CD14-positive monocyte (primary cell): ENCODE results near the gene MSI2. TPM values are rescaled to one million over a fixed set of nuclear protein-coding genes. Genes with fewer than 3 reads are reported as not detected.
A peak's percentile ranks its signal among the peaks of the same experiment; 100 is the strongest.

Experiments
- DNase-seq, 3 donors: peaks; one replicate each; pipeline ENCODE4 v3.0.0-alpha.2; 2011 to 2022
- H2AFZ ChIP-seq: 2 replicates; pipeline ENCODE4 v1.6.0; 2012; ENCODE audit warnings: mild to moderate bottlenecking, low read depth, low read length, inconsistent platforms; ENCODE audit not compliant: insufficient read depth, poor library complexity, severe bottlenecking
- H3K27ac ChIP-seq, 2 donors: 1 replicate in 1 of 2; 2 replicates in 1 of 2; pipeline ENCODE4 v1.5.1; 2012 to 2013; ENCODE audit warnings: low read length in 2 of 2, control low read depth in 1 of 2, inconsistent platforms in 1 of 2, low read depth in 1 of 2, mild to moderate bottlenecking in 1 of 2
- H3K27me3 ChIP-seq, 2 donors: one replicate each; pipeline versions ENCODE4 v1.6.0 to v1.6.1; 2011 to 2013; ENCODE audit warnings: low read length in 2 of 2; ENCODE audit not compliant: control insufficient read depth in 2 of 2, insufficient read depth in 2 of 2
- H3K36me3 ChIP-seq, 2 donors: replicated peaks in 1 of 2; 1 replicate in 1 of 2; 2 replicates in 1 of 2; pipeline versions ENCODE4 v1.5.1 to v1.6.1; 2012 to 2013; ENCODE audit warnings: low read length in 2 of 2, control low read depth in 1 of 2, inconsistent platforms in 1 of 2, mild to moderate bottlenecking in 1 of 2; ENCODE audit not compliant: insufficient read depth in 2 of 2, control insufficient read depth in 1 of 2
- H3K4me1 ChIP-seq, 2 donors: 1 replicate in 1 of 2; 2 replicates in 1 of 2; pipeline versions ENCODE4 v1.5.1 to v1.6.1; 2012 to 2013; ENCODE audit warnings: low read length in 2 of 2, control low read depth in 1 of 2, inconsistent platforms in 1 of 2, mild to moderate bottlenecking in 1 of 2, moderate library complexity in 1 of 2; ENCODE audit not compliant: insufficient read depth in 2 of 2, control insufficient read depth in 1 of 2
- H3K4me2 ChIP-seq: replicated peaks from 2 replicates; pipeline ENCODE3; 2012; ENCODE audit warnings: low read length, moderate library complexity, mild to moderate bottlenecking; ENCODE audit not compliant: poor library complexity, severe bottlenecking; ENCODE audit errors: extremely low read depth
- H3K4me3 ChIP-seq, 3 experiments: fragments of 200-600 bp in 1 of 3; sonication (generic) in 1 of 3; replicated peaks in 1 of 3; 1 replicate in 2 of 3; 2 replicates in 1 of 3; pipeline ENCODE4 v1.5.1; 2011 to 2013; ENCODE audit warnings: low read length in 3 of 3, mild to moderate bottlenecking in 3 of 3, control low read depth in 2 of 3, low read depth in 2 of 3, inconsistent platforms in 1 of 3, moderate library complexity in 1 of 3
- H3K79me2 ChIP-seq: 2 replicates; pipeline ENCODE4 v1.6.0; 2012; ENCODE audit warnings: mild to moderate bottlenecking, control low read depth, inconsistent platforms, low read length, moderate library complexity; ENCODE audit not compliant: insufficient read depth
- H3K9ac ChIP-seq: 2 replicates; pipeline ENCODE4 v1.6.0; 2017; ENCODE audit warnings: low read length, mild to moderate bottlenecking; ENCODE audit not compliant: insufficient read depth, poor library complexity, severe bottlenecking
- H3K9me3 ChIP-seq, 2 donors: replicated peaks in 1 of 2; 1 replicate in 1 of 2; 2 replicates in 1 of 2; pipeline versions ENCODE4 v1.5.1 to v1.6.1; 2012 to 2013; ENCODE audit warnings: low read length in 2 of 2, control low read depth in 1 of 2; ENCODE audit not compliant: control insufficient read depth in 1 of 2, insufficient read depth in 1 of 2
- H4K20me1 ChIP-seq: 2 replicates; pipeline ENCODE4 v1.6.0; 2012; ENCODE audit warnings: mild to moderate bottlenecking, low read length, control low read depth, moderate library complexity; ENCODE audit not compliant: insufficient read depth
- H3K27ac Mint-ChIP-seq, 7 donors: one replicate each; pipeline ENCODE4 v1.8.0; 2020; ENCODE audit warnings: mild to moderate bottlenecking in 7 of 7, mixed read lengths in 7 of 7, moderate library complexity in 6 of 7, inconsistent platforms in 2 of 7
- H3K27me3 Mint-ChIP-seq, 3 donors: one replicate each; pipeline ENCODE4 v1.8.0; 2021 to 2022; ENCODE audit warnings: low read depth in 3 of 3, mild to moderate bottlenecking in 3 of 3, mixed read lengths in 3 of 3, moderate library complexity in 3 of 3, inconsistent platforms in 1 of 3
- H3K36me3 Mint-ChIP-seq, 2 donors: one replicate each; pipeline ENCODE4 v1.8.0; 2020; ENCODE audit warnings: mixed read lengths in 2 of 2, inconsistent platforms in 1 of 2, mild to moderate bottlenecking in 1 of 2
- H3K4me1 Mint-ChIP-seq: one replicate; pipeline ENCODE4 v1.8.0; 2020; ENCODE audit warnings: mild to moderate bottlenecking, mixed read lengths
- H3K4me3 Mint-ChIP-seq, 2 donors: one replicate each; pipeline ENCODE4 v1.8.0; 2020; ENCODE audit warnings: mild to moderate bottlenecking in 2 of 2, mixed read lengths in 2 of 2, moderate library complexity in 1 of 2
- H3K9me3 Mint-ChIP-seq, 7 donors: one replicate each; pipeline ENCODE4 v1.8.0; 2020 to 2022; ENCODE audit warnings: mixed read lengths in 7 of 7, mild to moderate bottlenecking in 6 of 7, moderate library complexity in 6 of 7, inconsistent platforms in 2 of 7
- WGBS: methylation state at CpG from one replicate; pipeline ENCODE4 v1.1.5; 2013; ENCODE audit warnings: missing lambda C conversion rate; ENCODE audit not compliant: insufficient coverage; 5-methylcytosine and 5-hydroxymethylcytosine counted together
- intact Hi-C, 2 donors: fragments of 100-400 bp; cut with micrococcal nuclease; formaldehyde crosslinking; loops; one replicate each; pipeline versions ENCODE4 v1.15.0 to v1.15.1; 2023
- polyA plus RNA-seq, 3 donors: library from polyadenylated mRNA; depleted of rRNA in 1 of 3; unstranded in 2 of 3; stranded (reverse) in 1 of 3; fragments of 300-500 nt in 2 of 3; fragments of >200 nt in 1 of 3; fragmentation: Illumina TruSeq in 2 of 3; gene quantifications; 1 replicate in 2 of 3; 2 replicates in 1 of 3; pipeline ENCODE4 v1.2.3, GENCODE V29; 2012 to 2021
- TF ChIP-seq, protein P1 (sequence below): fragments of 200-600 bp; IDR thresholded peaks from one replicate; pipeline ENCODE4 v1.8.0; 2022; ENCODE audit warnings: antibody characterized with exemption, mild to moderate bottlenecking

Gene MSI2
- polyA plus RNA-seq, 3 donors = 0.20 to 6.6 (median 0.37) TPM

DNA sequence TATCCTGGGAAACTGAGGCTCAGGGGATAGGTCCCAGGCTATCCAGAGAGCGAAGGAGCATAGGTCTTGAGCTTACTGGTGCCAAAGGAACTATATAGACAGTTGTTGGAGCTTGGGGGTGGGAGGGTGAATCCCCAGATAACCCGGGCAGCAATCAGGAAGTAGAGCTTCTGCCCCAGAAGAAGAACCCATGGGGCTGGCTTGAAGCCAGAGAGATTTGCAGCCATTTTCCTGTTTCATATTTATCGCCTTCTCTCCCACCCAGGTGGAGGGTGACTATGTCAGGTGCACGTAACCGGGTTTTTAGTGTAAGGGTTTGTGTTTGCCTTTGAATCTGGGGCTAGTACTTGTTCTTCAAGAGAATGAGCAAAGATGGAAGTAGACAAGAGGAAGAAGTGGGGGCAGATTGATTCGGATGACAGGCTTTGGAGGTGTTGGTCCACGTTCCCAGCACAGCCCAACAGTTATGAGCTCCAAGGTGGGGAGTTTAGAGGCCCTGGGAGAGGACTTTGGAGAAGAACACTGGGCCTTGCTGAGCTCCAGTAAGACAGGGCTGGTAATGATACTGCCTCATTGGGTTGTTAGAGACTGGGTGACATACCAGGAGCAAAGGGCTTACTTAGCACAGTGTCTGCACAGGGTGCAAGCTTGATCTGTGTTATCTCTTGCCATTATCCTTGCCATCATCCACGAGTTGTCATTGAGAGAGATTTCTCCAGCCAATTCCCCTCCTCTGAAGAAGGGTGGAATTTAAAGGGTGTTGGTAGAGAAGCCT is 343.1 kb downstream of the MSI2 start:
- Mint-ChIP-seq H3K27ac (peak overlapping the region in 4 of 7 donors; percentile 1 to 85 (median 40)), H3K27me3 (peaks cover 0 to 8% (median 4%) of the 10 kb centered on the region in 3 donors), H3K4me3 (peak overlapping the region; percentile 58 to 86), H3K36me3 (peaks cover 0 to 5% of the 10 kb centered on the region in 2 donors), H3K4me1 (peaks cover 55% of the 10 kb centered on the region), H3K9me3 (peaks cover 0 to 7% (median 7%) of the 10 kb centered on the region in 7 donors)
- Histone ChIP-seq H3K36me3 (no peaks in the 10 kb centered on the region), H3K4me3 (peak overlapping the region in 1 of 3 experiments; percentile 45), H3K79me2 (no peaks in the 10 kb centered on the region), H3K27me3 (no peaks in the 10 kb centered on the region), H2AFZ (peak overlapping the region; percentile 60), H3K4me2 (peak overlapping the region; percentile 61), H3K27ac (no peak overlapping the region), H4K20me1 (no peaks in the 10 kb centered on the region), H3K4me1 (peaks cover 32 to 47% of the 10 kb centered on the region in 2 donors), H3K9ac (no peak overlapping the region), H3K9me3 (peaks cover 4 to 7% of the 10 kb centered on the region in 2 donors)
- TF ChIP-seq, protein P1, sequence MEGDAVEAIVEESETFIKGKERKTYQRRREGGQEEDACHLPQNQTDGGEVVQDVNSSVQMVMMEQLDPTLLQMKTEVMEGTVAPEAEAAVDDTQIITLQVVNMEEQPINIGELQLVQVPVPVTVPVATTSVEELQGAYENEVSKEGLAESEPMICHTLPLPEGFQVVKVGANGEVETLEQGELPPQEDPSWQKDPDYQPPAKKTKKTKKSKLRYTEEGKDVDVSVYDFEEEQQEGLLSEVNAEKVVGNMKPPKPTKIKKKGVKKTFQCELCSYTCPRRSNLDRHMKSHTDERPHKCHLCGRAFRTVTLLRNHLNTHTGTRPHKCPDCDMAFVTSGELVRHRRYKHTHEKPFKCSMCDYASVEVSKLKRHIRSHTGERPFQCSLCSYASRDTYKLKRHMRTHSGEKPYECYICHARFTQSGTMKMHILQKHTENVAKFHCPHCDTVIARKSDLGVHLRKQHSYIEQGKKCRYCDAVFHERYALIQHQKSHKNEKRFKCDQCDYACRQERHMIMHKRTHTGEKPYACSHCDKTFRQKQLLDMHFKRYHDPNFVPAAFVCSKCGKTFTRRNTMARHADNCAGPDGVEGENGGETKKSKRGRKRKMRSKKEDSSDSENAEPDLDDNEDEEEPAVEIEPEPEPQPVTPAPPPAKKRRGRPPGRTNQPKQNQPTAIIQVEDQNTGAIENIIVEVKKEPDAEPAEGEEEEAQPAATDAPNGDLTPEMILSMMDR = no peak
- 36% methylated on average over 3 of the region's 8 CpGs for WGBS
- peak; percentile 42 to 58 (median 48) for DNase-seq
- intact Hi-C loops = loop anchor here in 1 of 2 donors (5.0 kb wide), 1 partner anchor 73 kb away; no protein-coding TSS in a partner anchor

DNA sequence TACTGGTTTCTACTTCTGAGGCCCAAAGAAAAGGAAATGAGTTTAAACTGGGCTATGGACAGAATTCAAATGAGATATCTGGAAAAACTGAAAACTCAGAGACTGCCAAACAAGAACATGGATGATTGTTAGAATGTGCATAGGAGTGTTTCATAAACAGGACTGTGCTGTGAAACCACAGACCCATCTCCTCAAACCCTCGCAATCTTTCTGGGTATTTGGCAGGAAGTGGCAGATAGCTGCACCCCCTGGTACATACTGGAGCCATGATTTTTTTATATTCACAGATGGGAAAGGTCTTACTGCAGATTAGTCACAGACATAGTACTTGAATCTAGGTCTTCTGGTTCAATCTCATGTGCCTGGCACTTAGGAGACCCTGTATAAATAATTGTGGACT is 343.8 kb downstream of the MSI2 start:
- Histone ChIP-seq H3K4me1 (peaks cover 37 to 49% of the 10 kb centered on the region in 2 donors), H3K27ac (no peak overlapping the region), H3K79me2 (no peaks in the 10 kb centered on the region), H3K9me3 (peaks cover 4 to 7% of the 10 kb centered on the region in 2 donors), H3K4me2 (no peak overlapping the region), H4K20me1 (no peaks in the 10 kb centered on the region), H2AFZ (no peak overlapping the region), H3K27me3 (no peaks in the 10 kb centered on the region), H3K9ac (no peak overlapping the region), H3K4me3 (no peak overlapping the region), H3K36me3 (no peaks in the 10 kb centered on the region)
- peak overlapping the region in 2 of 7 donors; percentile 26 to 46 for H3K27ac Mint-ChIP-seq
- peaks cover 0 to 7% (median 7%) of the 10 kb centered on the region in 7 donors for H3K9me3 Mint-ChIP-seq
- H3K27me3 Mint-ChIP-seq = peaks cover 0 to 8% (median 4%) of the 10 kb centered on the region in 3 donors
- TF ChIP-seq, protein P1 = no peak
- peaks cover 0 to 5% of the 10 kb centered on the region in 2 donors for H3K36me3 Mint-ChIP-seq
- H3K4me1 Mint-ChIP-seq = peaks cover 56% of the 10 kb centered on the region
- H3K4me3 Mint-ChIP-seq = no peak overlapping the region
- intact Hi-C loops = no loop called here
- DNase-seq = no peak
- no CpG with 5 or more reads among the region's 1 CpG for WGBS
